Stimulated activated CD4-positive, alpha-beta T cell treated with anti-CD3 and anti-CD28 coated beads, Interleukin-1b, Interleukin-23, amount 100 ng/mL, for 24 hours (primary cell): ENCODE measurements around the gene PGRMC2.
"Not testable (repeated sequence)": the region's sequence is repeated elsewhere in the genome, so short reads cannot be mapped to it uniquely, and the experiment has no call there.

Experiments
- DNase-seq, 4 experiments: peaks; one replicate each; pipeline ENCODE4 v3.0.0-alpha.2; 2020; ENCODE audit warnings: low read depth in 4 of 4, low spot score in 1 of 4

PGRMC2 gene

DNA sequence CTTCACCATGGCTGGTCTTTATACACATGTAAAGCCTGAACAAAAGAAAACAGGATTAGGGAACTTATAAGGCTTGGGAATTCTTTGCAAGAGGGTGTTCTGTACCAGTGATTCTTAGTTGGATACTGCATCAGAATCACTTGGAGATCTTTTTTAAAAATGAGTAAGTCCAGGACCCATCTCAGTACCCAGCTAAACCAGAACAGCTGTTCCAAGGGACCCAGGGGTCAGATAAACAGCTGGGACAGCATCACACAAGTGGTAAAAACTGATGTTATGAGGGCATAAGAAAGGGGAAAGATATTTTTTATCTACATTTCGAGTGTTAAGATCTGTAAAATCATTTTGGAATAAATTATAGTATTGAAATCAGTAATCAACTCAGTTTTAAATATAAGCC lies 16.1 kb downstream of the PGRMC2 start:
- no peak for DNase-seq

- no peak for DNase-seq
These were observed 18.6 kb downstream of the PGRMC2 start for GRCh38 chr4:128268970-128269369.

- no peak for DNase-seq
These were observed 19.9 kb downstream of the PGRMC2 start for GRCh38 chr4:128267745-128268144.

DNA sequence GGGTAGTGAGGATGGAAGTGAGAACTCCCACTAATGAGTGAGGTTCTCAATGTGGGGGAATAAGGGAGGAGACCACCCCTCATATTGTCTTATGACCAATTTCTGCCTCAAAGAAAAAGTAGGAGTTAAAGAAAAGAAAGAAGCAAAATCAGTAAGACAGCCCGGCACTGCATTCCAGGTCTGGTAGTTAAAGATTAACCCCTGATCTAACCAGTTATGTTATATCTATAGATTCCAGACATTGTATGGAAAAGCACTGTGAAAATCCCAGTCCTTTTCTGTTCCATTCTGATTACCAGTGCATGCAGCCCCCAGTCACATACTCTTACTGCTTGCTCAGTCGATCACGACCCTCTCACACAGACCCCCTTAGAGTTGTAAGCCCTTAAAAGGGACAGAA lies 20.4 kb downstream of the PGRMC2 start:
- DNase-seq, result not testable (repeated sequence)

- not testable (repeated sequence) for DNase-seq
These were observed 22.1 kb downstream of the PGRMC2 start for GRCh38 chr4:128265550-128265949.

DNA sequence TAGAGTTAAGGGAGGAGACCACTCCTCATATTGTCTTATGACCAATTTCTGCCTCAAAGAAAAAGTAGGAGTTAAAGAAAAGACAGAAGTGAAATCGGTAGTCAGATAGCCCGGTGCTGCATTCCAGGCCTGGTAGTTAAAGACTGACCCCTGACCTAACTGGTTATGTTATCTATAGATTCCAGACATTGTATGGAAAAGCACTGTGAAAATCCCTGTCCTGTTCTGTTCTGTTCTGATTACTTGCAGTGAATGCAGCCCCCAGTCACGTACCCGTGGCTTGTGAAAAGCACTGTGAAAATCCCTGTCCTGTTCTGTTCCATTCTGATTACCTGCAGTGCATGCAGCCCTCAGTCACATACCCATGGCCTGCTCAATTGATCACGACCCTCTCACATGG lies 27.7 kb downstream of the PGRMC2 start:
- DNase-seq, result not testable (repeated sequence)

DNA sequence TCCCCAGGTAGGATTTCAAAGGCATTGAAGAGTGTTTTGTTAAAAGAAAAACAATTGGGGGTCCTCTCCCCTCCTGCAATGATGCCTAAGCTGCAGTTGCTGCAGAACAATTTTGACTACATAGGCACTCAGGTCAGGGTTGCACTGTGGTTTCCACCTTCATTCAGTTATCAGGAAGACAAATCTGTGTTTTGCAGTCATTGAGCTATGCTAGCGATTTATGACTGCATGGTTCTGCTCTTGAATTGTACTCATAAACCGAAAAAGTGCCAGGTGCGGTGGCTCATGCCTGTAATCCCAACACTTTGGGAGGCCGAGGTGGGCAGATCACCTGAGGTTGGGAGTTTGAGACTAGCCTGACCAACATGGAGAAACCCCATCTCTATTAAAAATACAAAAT lies 29.4 kb downstream of the PGRMC2 start:
- not testable (repeated sequence) for DNase-seq

- no peak for DNase-seq
These were observed 31.1 kb downstream of the PGRMC2 start for GRCh38 chr4:128256539-128256938.

DNA sequence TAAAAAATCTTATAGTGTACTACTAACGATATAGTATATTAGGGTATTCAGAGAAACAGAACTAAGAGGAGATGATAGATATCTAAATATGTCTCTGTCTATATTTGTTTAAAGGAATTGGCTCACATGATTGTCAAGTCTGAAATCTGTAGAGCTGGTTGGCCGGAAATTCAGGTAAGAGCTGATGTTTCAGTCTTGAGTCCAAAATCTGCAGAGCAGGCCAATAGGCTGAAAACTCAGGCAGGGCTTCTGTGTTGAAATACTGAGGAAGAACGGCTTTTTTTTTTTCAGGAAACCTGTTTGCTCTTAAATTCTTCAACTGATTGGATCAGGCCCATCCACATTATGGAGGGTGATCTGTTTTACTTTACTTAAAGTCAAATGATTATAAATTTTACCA lies 31.7 kb downstream of the PGRMC2 start:
- no peak for DNase-seq

DNA sequence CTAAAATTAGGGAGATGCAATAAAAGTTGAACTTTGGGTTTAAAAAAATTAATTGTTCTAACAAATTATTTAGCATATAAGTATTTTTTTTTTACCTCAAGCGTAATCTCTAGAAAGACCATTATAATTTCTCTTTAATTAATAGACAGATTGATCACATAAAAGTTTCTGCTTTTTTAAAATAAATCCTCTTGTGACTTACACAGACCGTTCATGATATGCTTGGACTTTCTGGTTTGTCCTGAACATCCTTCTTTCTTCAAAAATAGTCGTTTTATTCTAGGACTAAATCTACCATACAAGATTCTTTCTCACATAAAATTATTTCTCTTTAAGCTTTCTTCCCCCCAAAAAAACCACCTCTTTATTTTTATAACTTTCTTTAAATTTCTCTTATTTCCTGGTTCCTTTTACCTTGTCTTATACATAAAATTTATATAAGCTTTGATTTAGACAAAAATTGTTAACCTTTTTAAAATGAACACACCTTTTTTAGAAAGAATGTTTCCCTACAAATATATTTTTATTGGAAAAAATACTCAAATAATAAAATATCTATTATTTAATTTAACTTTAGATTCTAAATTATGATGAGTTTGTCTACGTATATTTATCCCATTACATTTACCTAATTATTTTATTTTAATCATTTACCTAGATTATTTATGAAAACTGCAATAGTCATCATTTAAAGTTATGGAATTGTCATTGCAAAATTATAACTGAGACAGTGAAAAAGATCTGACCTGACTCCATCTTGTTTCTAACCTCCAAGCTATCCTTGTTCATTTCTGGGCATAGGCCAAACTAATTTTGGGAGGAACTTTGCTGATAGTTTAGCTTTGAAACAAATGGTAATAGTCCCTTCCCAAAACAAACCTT lies 37.6 kb downstream of the PGRMC2 start:
- no peak for DNase-seq

DNA sequence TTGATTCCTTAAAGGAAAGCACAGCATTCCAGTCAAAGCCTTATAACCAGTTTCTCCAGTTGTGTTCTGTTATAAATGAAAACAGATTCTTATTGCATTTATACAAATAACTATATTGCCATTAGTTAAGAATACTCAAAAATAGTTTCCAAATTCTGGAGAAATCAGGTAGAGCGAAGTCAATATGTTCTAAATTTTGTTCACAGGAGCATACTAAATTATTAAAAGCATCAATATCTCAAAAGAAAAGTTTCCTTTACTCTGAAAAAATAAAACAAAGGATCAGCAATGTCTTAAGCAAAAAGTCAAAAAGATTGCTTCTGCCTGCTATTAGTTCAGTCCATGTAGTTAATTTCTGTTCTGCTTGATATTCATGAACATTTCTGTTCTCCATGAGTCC lies 39.7 kb downstream of the PGRMC2 start:
- DNase-seq, result no peak

DNA sequence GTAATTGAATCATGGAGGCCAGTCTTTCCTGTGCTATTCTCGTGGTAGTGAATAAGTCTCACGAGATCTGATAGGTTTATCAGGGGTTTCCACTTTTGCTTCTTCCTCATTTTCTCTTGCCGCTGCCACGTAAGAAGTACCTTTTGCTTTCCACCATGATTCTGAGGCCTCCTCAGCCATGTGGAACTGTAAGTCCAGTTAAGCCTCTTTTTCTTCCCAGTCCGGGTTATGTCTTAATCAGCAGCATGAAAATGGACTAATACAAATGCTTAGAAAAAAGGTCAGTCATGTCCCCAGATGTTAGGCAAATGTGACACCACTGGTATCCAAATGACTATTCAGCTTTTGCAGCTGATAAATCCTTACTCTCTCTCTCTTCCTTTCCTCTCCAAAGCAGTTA lies 42.2 kb downstream of the PGRMC2 start:
- not testable (repeated sequence) for DNase-seq

DNA sequence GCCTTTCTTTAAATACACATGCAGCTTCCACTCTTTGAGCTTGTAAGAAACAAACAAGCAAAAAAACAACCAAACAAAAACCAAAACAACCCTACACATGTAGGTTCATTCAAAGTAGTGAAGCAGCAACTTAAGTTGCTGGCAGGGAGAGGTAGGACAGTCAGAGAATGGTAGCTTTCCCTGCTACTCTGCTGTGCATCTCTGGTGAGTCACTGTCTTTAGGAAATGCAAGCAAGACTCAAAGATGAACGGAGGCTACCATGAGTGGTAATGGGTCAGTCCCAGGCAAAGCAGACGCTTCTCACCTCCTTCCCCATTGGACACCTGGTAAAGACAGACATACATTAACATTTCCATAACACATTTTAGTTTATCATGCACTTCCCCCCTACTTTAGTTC lies 43.2 kb downstream of the PGRMC2 start:
- DNase-seq, result no peak

- DNase-seq, result no peak
These were observed 45.0 kb downstream of the PGRMC2 start for GRCh38 chr4:128242601-128243000.

DNA sequence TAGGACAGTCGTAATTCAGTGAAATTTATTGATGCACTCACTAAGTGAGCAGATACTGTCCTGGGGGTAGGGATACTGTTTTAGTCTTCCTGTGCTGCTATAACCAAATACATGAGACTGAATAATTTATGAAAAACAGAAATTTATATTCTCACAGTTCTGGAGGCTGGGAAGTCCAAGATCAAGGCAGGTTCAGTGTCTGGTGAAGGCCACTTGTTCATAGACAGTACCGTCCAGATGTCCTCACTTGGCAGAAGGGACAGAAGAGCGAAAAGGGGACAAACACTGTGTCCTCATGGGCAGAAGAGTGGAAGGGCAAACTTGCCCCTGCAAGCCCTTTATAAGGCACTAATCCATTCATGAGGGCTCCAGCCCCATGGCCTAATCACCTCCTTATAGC lies 45.6 kb downstream of the PGRMC2 start:
- DNase-seq, result no peak

DNA sequence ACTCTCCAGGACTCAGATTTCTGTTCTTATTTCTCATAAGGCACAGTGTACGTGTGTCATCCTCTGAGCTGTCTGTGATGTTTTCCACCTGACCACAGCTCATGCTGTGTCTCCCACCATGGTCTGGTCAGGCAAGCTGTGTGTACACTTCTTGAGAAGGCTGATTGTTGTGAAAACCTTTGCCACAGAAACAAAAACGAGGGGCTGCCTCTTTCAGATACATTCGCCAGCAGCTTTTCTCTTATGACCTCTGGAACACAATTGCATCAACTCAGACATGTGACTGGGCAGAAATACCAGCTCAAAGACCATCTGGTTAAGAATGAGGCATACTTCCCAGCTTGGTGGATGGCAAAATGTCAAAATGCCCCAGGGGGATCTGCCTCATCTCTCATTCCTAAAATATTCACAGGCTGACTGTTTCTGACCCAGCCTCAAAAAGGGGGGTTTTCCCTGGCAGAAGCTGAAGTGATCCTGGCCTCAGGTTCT lies 46.1 kb downstream of the PGRMC2 start:
- DNase-seq, result no peak

- DNase-seq, result no peak
These were observed 46.6 kb downstream of the PGRMC2 start for GRCh38 chr4:128241019-128241418.

DNA sequence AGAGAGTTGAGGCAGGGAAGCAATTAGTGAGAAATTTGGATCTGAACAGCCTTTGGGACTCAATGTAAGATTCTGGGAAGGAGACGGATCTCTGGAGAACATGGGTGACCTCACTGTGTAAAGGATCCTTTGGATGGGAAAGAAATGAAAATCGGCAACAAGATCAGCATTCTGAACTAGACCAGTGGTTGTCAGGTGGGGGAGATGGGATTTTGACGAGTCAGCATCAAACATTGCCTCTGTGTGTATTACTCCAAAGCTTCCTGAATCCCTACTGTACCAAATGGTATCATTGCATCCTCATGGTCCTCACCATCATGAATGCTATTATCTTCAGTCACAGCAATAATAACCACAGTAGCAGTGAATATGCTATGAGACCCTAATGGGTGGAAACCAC lies 52.8 kb downstream of the PGRMC2 start:
- DNase-seq, result no peak

DNA sequence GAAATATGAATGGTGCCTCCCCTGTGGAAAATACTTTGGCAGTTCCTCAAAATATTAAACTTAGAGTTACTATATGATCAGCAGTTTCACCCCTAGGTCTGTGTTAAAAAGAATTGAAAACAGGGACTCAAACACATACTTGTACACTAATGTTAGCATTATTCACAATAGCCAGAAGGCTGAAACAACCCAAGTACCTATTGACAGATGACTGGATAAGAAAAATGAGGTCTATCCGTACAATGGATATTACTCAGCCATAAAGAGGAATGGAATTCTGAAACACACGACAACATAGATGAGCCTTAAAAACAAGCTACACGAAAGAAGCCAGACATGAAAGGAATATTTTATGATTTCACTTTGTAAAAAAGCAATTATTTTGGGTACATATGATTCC lies 54.9 kb downstream of the PGRMC2 start:
- no peak for DNase-seq

DNA sequence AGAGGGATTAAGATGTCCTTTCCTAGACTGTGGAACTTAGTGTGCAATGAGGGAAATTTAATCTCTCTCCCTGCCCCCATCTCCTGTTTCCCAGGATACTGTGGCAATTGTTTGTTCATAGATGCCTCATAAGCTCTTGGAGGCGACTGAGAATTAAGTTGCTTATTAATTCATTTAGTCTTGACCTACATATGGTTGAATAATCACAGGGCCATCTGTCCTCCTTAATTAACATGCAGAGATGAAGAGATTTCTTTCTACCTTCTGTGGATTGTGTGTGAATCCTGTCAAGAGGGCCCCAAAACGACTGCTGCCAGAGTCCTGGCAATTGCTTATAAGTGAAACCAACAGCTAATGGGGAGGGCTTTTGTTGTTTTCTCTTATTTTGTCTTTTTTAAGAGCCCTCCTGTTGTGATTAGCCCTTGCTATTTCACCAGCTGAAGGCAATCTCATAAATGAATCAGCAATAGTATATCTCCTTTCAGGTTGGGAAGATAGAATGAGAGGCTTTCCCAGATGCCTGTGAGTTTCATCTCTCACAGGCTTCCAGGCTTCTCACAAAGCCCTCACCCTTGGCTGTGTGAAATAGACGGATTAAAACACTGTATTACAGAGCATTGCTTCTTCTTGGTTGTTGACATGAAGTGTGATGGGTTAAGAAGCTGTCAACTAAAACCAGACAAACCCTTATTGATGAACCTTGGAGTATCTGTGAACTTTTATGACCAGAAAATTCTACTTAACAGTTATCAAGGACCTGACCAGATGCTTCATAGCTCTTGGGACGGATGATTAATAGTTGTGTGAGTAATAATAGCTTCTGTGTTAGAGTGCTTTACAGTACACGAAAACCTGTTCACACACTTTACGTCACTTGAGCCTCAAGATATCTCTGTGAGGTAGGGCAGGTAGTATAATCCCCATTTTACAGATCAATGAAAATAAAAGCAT lies 58.5 kb downstream of the PGRMC2 start:
- DNase-seq, result no peak

GRCh38 chr4:128227991-128228571 lies 59.5 kb downstream of the PGRMC2 start:
- no peak for DNase-seq
